HEK293 (cell line): ENCODE results near the gene GPALPP1.

Experiments
- PATZ1 ChIP-seq: fragments of 450-650 bp; formaldehyde crosslinking; IDR thresholded peaks from 2 replicates; pipeline ENCODE4 v1.5.1; 2016; ENCODE audit warnings: missing biosample characterization, missing genetic modification characterization
- YY1 ChIP-seq: fragments of 450-650 bp; formaldehyde crosslinking; IDR thresholded peaks from 2 replicates; pipeline ENCODE4 v1.5.1; 2018; ENCODE audit warnings: missing biosample characterization, missing genetic modification characterization
- ZFP41 ChIP-seq: fragments of 450-650 bp; formaldehyde crosslinking; IDR thresholded peaks from 2 replicates; pipeline ENCODE4 v1.5.1; 2016; ENCODE audit warnings: missing biosample characterization, missing genetic modification characterization, borderline replicate concordance
- ZNF239 ChIP-seq: fragments of 450-650 bp; formaldehyde crosslinking; IDR thresholded peaks from 2 replicates; pipeline ENCODE4 v1.5.1; 2016; ENCODE audit warnings: missing biosample characterization, missing genetic modification characterization
- ZNF280C ChIP-seq: fragments of 450-650 bp; formaldehyde crosslinking; IDR thresholded peaks from 2 replicates; pipeline ENCODE4 v1.5.1; 2016; ENCODE audit warnings: missing biosample characterization, missing genetic modification characterization
- ZNF561 ChIP-seq: fragments of 450-650 bp; IDR thresholded peaks from 2 replicates; pipeline ENCODE4 v1.5.1; 2018; ENCODE audit warnings: missing biosample characterization, missing genetic modification characterization, borderline replicate concordance
- TF ChIP-seq, protein P1 (sequence below): fragments of 450-650 bp; formaldehyde crosslinking; IDR thresholded peaks from 2 replicates; pipeline ENCODE4 v1.5.1; 2016; ENCODE audit warnings: missing biosample characterization, missing genetic modification characterization

- TF ChIP-seq YY1 (tag by site-specific recombination) (no peak), PATZ1 (tag by site-specific recombination) (no peak), ZNF239 (tag by site-specific recombination) (no peak), ZFP41 (tag by site-specific recombination) (no peak), ZNF561 (tag by site-specific recombination) (no peak), ZNF280C (tag by site-specific recombination) (no peak)
- TF ChIP-seq, protein P1, sequence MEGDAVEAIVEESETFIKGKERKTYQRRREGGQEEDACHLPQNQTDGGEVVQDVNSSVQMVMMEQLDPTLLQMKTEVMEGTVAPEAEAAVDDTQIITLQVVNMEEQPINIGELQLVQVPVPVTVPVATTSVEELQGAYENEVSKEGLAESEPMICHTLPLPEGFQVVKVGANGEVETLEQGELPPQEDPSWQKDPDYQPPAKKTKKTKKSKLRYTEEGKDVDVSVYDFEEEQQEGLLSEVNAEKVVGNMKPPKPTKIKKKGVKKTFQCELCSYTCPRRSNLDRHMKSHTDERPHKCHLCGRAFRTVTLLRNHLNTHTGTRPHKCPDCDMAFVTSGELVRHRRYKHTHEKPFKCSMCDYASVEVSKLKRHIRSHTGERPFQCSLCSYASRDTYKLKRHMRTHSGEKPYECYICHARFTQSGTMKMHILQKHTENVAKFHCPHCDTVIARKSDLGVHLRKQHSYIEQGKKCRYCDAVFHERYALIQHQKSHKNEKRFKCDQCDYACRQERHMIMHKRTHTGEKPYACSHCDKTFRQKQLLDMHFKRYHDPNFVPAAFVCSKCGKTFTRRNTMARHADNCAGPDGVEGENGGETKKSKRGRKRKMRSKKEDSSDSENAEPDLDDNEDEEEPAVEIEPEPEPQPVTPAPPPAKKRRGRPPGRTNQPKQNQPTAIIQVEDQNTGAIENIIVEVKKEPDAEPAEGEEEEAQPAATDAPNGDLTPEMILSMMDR (tag by site-specific recombination) = no peak
Measured at GRCh38 chr13:45024847-45025246, 35.5 kb downstream of the GPALPP1 start.
